Stimulated activated CD4-positive, alpha-beta T cell treated with anti-CD3 and anti-CD28 coated beads, Interleukin-4, amount 100 ng/mL, for 1 hour (primary cell): ENCODE data around the gene GADD45A.

Experiments used
- DNase-seq: peaks from one replicate; pipeline ENCODE4 v3.0.0-alpha.2; 2020

Gene GADD45A

DNA sequence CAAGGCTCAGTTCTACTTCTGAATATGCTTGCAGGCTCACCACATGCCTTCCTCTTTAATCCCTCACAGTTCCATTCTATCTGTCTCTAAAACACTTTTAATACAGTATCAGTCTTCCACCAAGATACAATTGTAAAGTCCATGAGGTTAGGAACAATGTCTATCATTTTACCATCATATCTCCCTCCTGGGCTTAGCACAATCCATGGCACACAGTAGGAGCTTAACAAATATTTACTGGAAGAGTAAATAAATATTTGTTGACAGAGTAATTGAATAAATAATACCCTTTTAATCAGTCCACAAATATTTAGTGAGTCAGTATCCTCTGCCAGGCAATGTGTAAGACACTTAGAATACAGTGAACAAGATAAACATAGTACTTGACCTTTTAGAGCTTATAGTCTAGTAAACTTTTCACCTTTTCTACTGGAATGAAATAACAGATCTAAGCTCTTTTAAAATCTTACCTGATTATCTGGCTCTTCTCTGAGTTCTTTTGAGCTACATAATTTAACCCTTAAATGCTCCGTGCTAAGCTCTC lies 12.7 kb upstream of the GADD45A start:
- DNase-seq = no peak

GRCh38 chr1:67673468-67674201 lies 11.4 kb upstream of the GADD45A start:
- no peak for DNase-seq

DNA sequence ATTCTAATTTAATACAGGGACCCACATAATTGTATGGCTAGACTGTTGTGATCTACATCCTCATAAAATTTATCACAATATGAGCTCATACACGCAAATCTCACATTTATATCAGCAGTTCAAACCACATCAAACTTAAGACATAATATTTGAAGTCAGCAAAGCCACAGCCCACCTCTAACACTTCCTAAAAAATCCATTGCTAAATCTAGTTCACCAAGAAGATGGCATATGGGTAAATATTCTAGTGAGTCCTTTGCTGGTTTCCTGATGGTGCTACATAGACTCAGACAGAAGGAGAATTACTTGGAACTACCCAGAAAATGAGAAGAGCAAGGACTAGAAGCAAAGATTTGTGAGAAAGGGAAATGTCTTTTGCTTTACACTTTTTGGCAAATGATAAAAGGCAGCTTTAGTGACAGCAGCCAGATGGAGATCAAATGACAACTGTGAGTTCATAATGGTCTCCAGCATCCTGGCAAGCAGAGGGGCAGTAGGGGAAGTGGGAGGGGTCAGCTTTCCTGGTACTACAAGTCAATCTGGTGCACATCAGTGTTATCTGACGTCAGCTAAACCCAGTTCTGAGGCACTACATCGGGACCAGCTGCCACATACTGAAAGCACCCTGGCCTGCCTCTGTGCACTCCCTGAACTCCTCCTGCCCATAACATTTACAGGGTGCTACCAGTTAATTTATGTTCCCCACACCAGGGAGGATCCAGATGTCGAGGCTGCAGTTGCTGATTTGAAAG lies 10.6 kb upstream of the GADD45A start:
- no peak for DNase-seq

DNA sequence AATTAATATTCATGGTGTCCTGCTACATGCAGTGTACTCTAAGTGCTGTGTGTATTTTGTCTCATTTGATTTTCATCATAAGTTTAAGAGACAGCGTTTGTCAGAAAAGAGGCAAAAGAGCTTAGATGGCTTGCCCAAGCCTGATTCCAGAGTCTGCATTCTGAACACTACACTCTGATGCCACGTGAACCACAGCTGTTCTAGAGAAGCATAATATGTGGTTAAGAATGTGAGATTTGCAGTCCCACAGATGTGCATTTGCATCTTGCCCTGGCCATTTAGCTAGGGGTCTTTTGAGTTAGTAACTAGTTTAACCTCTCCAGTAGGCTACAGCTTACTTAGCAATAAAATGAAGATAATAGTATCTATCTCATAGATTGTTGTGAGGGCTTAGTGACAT lies 9.2 kb upstream of the GADD45A start:
- no peak for DNase-seq

DNA sequence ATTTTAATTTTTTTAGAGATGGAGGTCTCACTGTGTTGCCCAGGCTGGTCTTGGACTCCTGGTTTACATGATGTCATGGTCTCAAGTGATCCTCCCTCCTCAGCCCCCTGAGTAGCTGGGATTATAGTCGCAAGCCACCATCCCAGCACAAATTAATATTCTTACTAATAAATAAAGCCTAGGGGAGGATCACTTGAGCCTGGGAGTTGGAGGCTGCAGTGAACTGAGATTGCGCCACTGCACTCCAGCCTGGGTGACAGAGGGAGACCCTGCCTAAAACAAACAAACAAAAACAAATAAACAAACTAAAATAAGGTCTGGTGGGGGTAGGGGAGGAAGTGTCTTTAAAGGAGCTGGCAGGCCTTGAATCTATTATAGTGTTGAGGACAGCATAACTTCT lies 8.7 kb upstream of the GADD45A start:
- no peak for DNase-seq

DNA sequence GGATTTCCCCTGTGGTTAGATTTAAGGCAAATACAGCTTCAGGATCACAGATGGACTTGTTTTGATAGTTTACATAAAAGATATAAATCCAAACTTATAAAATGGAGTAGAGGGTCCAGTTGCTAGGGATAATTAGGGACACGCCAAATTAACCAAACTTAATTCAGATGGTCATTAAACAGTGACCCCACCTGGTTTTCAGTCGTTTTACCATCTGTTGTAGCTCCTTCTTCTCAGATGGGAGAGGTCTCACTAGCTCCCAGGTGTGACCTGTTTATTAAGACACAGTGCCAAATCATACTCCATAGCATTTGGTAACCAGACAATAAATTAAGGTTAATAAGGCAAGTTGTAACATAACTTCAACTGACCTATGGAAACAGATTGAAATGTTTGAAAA lies 8.1 kb upstream of the GADD45A start:
- no peak for DNase-seq

DNA sequence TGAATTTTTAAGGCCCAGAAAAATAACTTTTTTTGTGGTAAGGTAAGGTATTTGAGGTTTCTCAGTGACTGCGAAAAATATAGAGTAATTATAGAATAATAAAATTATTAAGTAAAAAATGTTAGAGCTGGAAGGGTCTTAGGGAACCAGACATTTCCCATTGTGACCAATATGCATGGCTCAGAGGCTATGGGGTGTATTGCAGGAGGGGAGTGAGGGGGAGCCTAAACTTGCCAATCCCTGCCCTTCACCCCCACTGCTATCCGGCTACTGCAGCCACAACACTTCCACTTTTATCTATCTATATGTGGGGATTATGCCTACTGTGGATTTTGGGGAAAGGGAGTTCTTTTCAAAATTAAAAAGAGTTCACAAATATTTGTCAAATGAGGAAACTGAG lies 7.6 kb upstream of the GADD45A start:
- no peak for DNase-seq

- DNase-seq = no peak
These were observed 7.1 kb upstream of the GADD45A start for GRCh38 chr1:67677930-67678329.

DNA sequence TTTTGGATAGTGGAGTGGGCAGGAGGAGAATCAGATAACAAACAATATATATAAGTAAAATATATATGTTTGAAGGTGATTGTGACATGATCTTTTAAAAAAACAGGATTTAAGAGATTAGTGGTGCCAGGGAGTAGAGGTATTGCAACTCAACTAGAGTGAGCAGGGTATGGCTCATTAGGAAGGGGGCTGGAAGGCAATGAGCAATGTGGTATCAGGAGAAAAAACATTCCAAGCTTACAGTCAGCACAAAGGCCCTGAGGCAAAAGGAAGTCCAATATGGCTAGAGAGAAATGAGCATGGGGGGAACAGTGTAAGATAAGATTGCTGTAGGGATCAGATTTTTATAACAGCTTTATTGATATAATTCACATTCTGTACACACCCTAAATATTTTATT lies 5.3 kb upstream of the GADD45A start:
- no peak for DNase-seq

DNA sequence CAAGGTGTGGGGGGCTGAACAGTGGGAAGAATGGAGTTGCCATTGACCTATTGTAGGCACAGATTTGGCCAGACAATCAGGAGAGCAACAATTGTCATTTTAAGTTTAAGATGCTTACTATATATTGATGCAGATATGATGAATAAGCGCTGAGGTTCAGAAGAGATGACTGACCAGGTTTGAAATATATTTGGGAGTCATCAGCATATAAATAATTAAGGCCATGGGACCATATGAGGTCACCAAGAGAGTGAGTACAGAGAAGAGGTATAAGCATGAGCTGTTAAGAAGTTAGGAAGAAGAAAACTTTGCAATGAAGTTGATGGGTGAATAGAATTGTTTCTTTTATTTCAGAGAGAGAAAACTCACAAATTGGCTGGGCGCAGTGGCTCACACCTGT lies 4.5 kb upstream of the GADD45A start:
- DNase-seq = no peak

DNA sequence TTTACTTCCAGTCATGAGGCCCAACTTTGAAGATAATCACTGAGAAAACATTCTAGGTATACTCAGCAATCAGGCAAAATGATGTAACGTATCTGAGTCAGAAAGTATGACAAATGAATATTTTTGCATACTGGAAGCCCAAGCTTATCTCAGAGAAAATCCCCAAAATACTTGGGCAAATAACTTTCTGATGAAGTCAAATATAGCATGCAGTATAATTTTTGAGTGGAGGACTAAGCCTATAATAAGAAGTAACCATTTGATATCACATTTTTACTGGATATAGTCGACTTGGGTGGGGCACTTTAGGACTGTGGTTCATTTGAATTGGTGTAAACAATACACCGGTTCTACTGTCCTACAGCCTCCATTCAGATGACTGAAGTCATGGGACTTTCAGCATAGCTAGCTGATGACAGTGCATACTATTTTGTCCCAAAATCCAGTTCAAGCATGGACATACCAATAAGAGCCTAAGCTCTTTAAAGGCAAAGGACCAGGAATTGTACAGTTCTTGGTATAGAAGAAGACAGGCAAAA lies 2.3 kb upstream of the GADD45A start:
- DNase-seq = no peak

GRCh38 chr1:67683316-67683715 lies 1.7 kb upstream of the GADD45A start:
- no peak for DNase-seq

DNA sequence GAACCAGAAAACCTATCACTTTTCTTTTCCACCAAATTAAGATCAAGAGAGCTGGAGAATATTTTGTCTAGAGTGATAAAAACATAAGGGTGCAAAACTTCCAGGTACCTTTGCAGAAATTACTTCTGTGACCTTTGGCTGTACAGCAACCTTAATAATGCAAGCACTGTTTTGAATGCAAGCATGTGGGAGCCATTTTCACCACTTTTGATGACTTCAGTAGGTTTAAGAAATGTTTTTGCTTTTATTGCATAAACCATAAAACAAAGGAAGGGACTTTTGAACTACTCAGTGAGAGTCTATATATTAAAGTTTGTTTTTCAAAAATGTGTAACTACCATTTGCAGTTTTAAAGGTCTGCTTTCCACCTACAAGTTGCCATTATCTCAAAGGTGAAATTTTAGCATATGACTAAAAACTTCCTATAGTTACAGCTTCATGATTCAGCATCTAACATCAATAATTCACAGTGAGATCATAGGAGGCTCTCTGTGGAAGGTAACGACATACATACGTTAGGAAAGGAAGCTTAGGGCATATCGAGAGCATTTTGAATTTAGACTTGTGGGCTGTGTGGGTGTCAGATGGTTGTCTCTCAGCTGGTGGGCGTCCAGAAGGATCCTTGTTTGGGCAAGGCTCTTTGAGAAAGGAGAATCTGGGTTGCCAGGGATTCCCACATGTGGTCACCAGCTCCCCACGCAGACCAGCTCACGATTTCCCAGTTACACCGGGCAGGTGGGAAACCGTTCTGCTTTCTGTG lies 1.1 kb upstream of the GADD45A start:
- DNase-seq = peak; percentile 47

DNA sequence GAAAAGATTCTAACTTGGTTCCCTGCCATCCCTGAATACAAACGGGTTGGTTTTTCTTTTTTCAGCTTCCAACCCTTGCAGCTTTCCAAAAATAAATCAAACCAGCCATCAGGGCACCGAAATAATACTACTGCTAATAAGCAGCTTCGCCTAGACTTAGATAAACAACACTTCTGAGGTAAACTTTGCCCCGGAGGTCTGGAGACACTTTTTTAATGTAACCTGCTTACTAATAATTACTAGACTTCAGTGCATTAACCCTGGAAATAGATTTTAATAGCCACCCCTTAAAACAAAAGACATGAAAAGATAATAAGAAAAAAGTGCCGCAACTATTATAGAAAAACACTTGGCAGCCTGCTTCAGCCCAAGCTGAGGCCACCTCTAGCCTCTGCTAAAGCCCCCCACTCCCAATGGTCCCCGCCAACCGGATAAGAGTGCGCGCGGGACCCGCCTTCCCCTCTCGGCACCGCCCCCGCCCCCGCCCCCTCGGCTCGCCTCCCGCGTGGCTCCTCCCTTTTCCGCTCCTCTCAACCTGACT lies 405 bp upstream of the GADD45A start:
- DNase-seq = no peak

DNA sequence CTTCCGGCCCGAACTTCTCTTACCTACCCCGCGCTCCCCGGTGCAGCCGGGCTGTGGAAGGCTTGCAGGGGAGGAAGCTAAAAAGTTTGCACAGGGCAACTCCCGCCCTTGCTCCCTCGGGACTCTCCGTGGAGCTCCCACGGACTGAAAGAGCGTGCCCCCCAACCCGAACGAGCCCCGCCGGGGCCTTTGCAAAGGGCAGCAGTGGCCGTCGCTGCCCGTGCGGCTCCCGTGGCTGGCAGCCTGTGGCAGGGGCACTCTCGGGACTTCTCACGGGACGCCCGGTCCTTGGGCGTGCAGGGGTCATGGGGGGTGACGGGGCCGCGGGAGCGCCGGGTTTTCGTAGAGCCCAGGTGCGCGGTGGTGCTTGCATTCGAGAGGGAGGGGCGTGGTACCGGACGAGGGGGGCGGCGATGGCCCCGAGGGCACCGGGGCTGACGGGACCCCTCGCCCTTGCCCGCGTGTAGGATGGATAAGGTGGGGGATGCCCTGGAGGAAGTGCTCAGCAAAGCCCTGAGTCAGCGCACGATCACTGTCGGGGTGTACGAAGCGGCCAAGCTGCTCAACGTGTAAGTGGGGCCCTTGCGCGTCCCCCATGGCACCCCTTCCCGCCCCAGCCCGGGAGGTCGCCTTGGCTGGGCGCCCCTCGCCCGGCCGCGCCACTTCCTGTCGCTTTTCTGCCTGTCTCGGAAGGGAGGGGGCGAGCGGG lies 711 bp downstream of the GADD45A start:
- peak; percentile 72 for DNase-seq

GRCh38 chr1:67686267-67687197 lies 1.5 kb downstream of the GADD45A start:
- DNase-seq = peak; percentile 46

DNA sequence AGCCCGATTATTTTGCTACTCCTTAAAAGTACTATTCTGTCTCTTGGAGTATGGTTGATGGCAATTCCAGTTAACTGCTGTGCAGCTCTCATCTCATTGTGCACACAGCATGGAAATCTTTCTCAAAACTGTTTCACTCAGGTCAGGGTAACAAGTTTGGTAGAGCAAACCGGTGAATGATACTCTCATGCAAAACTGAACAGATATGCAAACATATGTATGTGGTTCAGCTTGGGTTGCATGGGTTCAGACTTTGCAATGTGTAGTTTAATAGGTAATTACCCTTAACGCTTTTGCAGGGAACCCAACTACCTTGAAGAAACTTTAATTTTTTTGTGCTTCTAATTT lies 2.2 kb downstream of the GADD45A start:
- no peak for DNase-seq

DNA sequence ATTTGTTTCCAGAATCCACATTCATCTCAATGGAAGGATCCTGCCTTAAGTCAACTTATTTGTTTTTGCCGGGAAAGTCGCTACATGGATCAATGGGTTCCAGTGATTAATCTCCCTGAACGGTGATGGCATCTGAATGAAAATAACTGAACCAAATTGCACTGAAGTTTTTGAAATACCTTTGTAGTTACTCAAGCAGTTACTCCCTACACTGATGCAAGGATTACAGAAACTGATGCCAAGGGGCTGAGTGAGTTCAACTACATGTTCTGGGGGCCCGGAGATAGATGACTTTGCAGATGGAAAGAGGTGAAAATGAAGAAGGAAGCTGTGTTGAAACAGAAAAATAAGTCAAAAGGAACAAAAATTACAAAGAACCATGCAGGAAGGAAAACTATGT lies 2.6 kb downstream of the GADD45A start:
- DNase-seq = no peak

GRCh38 chr1:67688526-67689219 lies 3.7 kb downstream of the GADD45A start:
- no peak for DNase-seq

DNA sequence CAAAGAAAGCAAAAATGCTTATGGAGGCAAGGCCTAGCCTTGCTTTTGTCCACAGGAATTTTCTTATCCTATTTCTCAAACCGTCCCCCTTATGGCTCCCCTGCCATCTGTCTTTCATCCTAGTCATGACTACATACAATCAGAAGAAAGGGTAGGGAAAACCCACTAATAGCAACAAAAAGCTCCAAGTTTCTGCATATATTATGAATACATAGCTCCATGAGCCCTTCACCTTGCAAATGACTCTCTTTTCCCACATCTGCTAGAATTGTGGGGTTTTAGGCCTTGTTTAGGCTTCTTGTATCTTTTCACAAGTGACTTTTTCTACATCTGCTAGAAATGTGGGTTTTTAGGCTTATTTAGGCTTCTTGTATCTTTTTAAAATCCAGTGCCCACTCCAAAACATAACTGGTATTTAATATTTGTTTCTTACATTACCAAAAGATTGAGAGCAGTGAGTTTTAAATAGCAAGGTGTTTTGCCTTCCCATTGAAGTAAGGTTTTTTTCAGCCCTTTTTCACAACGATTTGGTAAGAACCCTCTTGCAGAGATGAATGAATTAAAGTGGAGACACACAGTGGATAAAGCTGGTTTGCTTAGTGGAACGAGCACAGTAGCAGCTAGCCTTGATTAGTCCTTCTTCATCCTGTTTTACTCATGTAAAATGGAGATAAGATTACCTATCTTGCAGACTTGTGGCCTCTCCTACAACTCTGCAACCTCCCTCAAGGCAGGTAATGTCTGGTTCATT lies 4.4 kb downstream of the GADD45A start:
- DNase-seq = no peak
